ENCODE measurements around the gene CRYGD.
"Not testable (repeated sequence)": the region's sequence is repeated elsewhere in the genome, so short reads cannot be mapped to it uniquely, and the experiment has no call there.

DNA sequence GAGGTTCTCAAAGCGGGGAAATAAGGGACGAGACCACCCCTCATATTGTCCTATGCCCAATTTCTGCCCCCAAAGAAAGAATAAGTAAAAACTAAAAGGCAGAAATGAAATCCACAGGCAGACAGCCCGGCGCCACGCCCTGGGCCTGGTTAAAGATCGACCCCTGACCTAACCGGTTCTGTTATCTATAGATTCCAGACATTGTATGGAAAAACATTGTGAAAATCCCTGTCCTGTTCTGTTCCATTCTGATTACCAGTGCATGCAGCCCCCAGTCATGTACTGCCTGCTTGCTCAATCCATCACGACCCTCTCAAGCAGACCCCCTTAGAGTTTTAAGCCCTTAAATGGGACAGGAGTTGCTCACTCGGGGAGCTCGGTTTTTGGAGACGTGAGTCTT is 6.9 kb downstream of the CRYGD start:
- TF ChIP-seq GABPA (IDR thresholded peaks at IDR 0.05; ENCODE audit: low read depth, low read length); GABPA (CRISPR knock-in tag; IDR thresholded peaks at IDR 0.05; ENCODE audit: low read depth); ZNF780A (CRISPR knock-in tag; IDR thresholded peaks at IDR 0.05): not testable (repeated sequence)
- TF ChIP-seq, protein P1, sequence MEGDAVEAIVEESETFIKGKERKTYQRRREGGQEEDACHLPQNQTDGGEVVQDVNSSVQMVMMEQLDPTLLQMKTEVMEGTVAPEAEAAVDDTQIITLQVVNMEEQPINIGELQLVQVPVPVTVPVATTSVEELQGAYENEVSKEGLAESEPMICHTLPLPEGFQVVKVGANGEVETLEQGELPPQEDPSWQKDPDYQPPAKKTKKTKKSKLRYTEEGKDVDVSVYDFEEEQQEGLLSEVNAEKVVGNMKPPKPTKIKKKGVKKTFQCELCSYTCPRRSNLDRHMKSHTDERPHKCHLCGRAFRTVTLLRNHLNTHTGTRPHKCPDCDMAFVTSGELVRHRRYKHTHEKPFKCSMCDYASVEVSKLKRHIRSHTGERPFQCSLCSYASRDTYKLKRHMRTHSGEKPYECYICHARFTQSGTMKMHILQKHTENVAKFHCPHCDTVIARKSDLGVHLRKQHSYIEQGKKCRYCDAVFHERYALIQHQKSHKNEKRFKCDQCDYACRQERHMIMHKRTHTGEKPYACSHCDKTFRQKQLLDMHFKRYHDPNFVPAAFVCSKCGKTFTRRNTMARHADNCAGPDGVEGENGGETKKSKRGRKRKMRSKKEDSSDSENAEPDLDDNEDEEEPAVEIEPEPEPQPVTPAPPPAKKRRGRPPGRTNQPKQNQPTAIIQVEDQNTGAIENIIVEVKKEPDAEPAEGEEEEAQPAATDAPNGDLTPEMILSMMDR (CRISPR knock-in tag; IDR thresholded peaks at IDR 0.05): not testable (repeated sequence)

Measured in HepG2 (cell line).